CD4-positive, alpha-beta T cell treated with Interleukin-4 for 1 hour (primary cell): ENCODE measurements around the gene MELK.
A peak's percentile ranks its signal among the peaks of the same experiment; 100 is the strongest.
"Not testable (repeated sequence)": the region's sequence is repeated elsewhere in the genome, so short reads cannot be mapped to it uniquely, and the experiment has no call there.

Experiments
- DNase-seq, 2 donors: peaks; one replicate each; pipeline ENCODE4 v3.0.0-alpha.2; 2020 to 2022

MELK gene

GRCh38 chr9:36572515-36573418 is at the start of gene MELK:
MELK (plus strand) TSS chr9:36572895; CDS start chr9:36581682, 8,787 bp downstream.
- DNase-seq, result peak; percentile 73 to 82

- no peak for DNase-seq
Measured at GRCh38 chr9:36530224-36530623, 42.5 kb upstream of the MELK start.

GRCh38 chr9:36532353-36532752 is 40.3 kb upstream of the MELK start:
- DNase-seq, result no peak

- DNase-seq, result not testable (repeated sequence)
Measured at GRCh38 chr9:36533726-36534125, 39.0 kb upstream of the MELK start.

DNA sequence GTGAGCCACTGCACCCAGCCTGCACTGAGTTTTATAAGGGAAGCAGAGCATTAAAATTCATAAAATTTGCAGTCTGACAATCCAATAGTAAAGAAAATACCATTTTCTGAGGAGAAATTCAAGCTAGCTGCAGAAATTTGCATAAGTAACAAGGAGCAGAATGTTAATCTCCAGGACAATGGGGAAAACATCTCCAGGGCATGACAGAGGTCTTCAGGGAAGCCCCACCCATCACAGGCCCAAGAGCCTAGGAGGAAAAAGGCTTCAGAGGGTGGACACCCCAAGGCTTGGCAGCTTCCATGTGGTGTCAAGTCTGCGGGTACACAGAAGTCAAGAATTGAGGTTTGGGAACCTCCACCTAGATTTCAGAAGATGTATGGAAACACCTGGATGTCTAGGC is 37.6 kb upstream of the MELK start:
- no peak for DNase-seq

DNA sequence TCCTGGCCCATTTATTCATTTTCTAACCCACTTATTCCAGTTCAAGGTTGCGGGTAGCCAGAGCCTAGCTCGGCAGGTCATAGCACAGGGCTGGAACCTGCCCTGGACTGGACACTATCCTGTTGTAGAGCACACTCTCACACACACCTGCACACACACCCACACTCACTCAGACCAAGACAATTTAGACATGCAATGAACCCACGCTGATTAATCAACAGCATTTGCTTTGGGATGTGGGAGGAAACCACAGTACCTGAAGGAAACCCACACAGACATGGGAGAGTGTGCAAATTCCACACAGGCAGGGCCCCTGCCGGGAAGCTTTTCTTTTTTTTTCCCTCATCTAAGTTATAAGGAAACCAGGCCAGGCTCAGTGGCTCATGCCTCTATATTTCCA is 34.8 kb upstream of the MELK start:
- no peak for DNase-seq

- no peak for DNase-seq
Measured at GRCh38 chr9:36542355-36542754, 30.3 kb upstream of the MELK start.

- DNase-seq, result no peak
Measured at GRCh38 chr9:36543916-36544315, 28.8 kb upstream of the MELK start.

DNA sequence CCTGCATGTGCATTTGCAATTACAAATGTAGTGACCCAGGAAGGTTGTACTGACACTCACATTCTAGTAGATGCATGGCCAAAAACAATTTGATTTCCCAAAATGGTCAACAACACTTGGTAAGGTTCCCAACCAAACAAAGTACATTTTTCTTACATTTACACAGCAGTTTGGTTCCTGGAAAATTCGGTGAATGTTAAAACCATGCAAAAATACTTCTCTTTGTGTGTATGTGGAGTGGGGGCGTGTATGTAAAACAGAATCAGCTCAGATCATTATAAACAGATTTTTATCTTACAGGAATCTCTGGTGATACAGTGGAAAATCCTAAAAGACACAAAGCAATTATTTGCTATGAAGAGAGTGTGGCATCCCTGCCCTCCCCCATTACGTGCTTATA is 25.1 kb upstream of the MELK start:
- DNase-seq, result no peak

DNA sequence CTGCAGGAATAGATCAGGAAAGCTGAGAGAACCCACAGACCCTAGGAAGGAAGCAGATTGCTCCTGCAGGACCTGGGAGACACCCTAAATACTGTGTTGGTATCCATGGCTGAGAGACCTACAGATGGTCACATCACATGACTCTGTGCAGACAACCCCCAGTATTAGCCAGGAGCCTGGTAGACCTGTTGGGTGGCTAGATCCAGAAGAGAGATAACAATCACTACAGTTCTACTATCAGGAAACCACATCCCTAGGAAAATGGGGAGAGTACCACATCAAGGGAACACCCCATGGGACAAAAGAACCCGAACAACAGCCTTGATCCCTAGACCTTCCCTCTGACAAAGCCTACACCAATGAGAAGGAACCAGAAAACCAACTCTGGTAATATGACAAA is 24.2 kb upstream of the MELK start:
- DNase-seq, result no peak

DNA sequence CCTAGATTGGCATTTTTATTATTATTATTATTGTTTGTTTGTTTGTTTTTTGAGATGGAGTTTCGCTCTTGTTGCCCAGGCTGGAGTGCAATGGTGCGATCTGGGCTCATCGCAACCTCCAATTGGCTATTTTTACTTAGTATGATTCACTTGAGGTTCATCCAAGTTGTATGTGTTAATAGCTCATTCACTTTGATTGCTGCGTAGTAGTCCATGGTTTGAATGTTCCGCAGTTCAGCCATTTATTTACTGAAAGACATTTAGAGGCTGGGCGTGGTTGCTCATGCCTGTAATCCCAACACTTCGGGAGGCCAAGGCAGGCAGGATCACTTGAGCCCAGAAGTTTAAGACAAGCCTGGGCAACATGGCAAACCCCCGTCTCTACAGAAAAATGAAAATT is 22.6 kb upstream of the MELK start:
- DNase-seq, result no peak

DNA sequence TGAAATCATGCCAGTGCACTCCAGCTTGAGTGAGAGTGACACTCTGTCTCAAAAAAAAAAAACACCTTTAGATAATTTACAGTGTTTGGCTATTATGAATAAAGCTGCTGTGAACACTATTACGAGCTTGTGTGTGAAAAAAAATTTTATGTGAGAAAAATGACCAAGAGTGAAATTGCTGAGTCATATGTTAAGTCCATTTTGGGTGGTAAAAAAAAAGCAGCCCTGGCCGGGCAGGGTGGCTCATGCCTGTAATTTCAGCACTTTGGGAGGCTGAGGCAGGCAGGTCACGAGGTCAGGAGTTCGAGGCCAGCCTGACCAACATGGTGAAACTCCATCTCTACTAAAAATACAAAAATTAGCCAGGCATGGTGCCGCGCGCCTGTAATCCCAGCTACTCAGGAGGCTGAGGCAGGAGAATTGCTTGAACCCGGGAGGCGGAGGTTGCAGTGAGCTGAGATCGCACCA is 22.0 kb upstream of the MELK start:
- DNase-seq, result not testable (repeated sequence)

DNA sequence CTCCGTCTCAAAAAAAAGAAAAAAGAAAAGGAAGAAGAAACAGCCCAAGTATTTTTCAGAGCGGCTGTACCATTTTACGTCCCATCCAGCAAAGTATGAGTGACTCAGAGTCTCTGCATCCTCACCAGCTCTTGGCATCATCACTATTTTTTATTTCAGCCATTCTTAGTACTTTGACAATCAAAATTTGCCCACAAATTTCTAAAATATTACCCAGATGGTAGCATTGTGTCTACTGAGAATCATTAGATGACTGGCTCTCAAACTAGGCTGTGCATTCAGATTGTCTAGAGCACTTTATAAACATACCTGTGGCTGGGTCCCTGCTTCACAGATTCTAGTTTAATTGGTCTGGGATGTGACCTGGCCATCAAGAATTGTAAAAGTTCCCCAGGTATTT is 21.6 kb upstream of the MELK start:
- no peak for DNase-seq

DNA sequence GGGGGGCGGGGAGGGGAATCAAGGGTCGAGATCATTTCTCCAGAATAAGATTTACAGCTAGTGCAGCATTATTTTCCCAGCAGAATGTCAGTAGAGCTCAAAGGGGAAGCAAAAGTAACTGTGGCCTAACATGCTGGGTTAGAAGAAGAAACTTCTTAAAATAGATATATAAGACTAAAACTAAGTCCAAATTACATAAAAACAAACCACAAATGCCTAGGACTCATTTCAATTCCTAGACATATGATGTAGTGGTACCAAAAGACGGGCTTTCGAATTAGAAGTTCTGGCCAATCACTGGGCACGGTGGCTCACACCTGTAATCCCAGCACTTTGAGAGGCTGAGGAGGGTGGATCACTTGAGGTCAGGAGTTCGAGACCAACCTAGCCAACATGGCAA is 20.8 kb upstream of the MELK start:
- DNase-seq, result no peak

GRCh38 chr9:36559036-36559695 is 13.5 kb upstream of the MELK start:
- no peak for DNase-seq

DNA sequence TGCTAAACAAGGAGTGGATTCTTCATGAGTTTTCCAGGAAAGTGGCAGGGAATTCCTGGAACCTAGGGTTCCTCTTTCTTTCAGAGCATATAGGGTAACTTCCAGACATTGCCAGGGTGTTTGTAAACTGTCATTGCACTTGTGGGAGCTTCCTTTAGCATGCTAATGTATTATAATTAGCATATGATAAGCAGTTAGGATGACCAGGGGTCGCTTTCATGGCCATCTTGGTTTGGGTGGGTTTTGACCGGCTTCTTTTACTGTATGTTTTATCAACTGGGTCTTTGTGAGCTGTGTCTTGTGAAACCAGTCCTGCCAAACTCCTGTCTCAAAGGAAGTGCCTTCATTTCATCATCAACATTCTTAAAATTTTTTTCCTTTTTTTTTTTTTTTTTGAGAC is 11.9 kb upstream of the MELK start:
- DNase-seq, result no peak

- not testable (repeated sequence) for DNase-seq
Measured at GRCh38 chr9:36562801-36563200, 9.9 kb upstream of the MELK start.

DNA sequence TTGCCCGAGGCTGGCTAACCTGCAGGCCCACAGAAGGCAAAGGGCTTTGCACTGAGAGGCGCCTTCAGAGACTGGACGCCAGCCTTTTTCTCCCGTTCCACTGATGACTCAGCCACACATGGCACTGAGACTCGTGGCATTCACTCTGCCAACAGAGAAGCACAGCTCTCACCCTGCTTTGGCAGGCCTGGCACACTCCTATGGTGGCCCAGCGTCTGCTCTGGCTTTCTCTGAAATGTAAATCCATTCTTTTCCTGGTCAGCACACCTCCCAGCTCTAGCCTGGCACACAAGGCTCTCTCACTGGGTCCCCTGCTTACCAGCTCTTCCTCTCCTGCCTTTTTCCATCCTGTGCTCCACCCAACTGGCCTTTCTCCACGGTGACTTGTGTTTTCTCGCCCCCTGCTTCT is 5.9 kb upstream of the MELK start:
- DNase-seq, result no peak

GRCh38 chr9:36568681-36569080 is 4.0 kb upstream of the MELK start:
- DNase-seq, result not testable (repeated sequence)

- no peak for DNase-seq
Measured at GRCh38 chr9:36571333-36571732, 1.4 kb upstream of the MELK start.

- DNase-seq, result not testable (repeated sequence)
Measured at GRCh38 chr9:36574045-36574444, 1.4 kb downstream of the MELK start.

GRCh38 chr9:36575411-36575882 is 2.8 kb downstream of the MELK start:
- DNase-seq, result no peak

GRCh38 chr9:36576866-36577265 is 4.2 kb downstream of the MELK start:
- DNase-seq, result no peak
